ENCODE results near the gene SLC66A3.

Gene SLC66A3

GRCh38 chr2:11155381-11156035, at the start of gene SLC66A3:
Gene SLC66A3 (plus strand): TSS chr2:11155467. CDS start chr2:11155547, 80 bp downstream.
- TF ChIP-seq NFIC (IDR thresholded peaks at IDR 0.05) (no peak), EGR1 (IDR thresholded peaks at IDR 0.05) (no peak), EP300 (IDR thresholded peaks at IDR 0.05; ENCODE audit: borderline replicate concordance) (0 out of 2 replicates have a peak, but pooled peaks have one; percentile 22), MAX (IDR thresholded peaks at IDR 0.05) (0 out of 2 replicates have a peak, but pooled peaks have one; percentile 60), TCF12 (IDR thresholded peaks at IDR 0.05; ENCODE audit: low read depth) (peak; percentile 49; the same call in 1 of the 2 replicates), ZBTB7A (IDR thresholded peaks at IDR 0.05; ENCODE audit: low read depth) (0 out of 2 replicates have a peak, but pooled peaks have one; percentile 63), USF1 (IDR thresholded peaks at IDR 0.05) (peak; percentile 28; the same call in 1 of the 2 replicates), RAD21 (IDR thresholded peaks at IDR 0.05; ENCODE audit: low read depth) (no peak), TAF1 (IDR thresholded peaks at IDR 0.05; ENCODE audit: low read depth) (peak; percentile 56), YY1 (IDR thresholded peaks at IDR 0.05; ENCODE audit: low read depth) (peak; percentile 66)

GRCh38 chr2:11109002-11109401, 46.3 kb upstream of the SLC66A3 start:
- no peak for TF ChIP-seq FOXM1 (IDR thresholded peaks at IDR 0.05; ENCODE audit: borderline replicate concordance, low read depth)
- TF ChIP-seq TAF1 (IDR thresholded peaks at IDR 0.05; ENCODE audit: low read depth), result no peak
- TF ChIP-seq CREB1 (IDR thresholded peaks at IDR 0.05; ENCODE audit: low read depth), result no peak
- TF ChIP-seq RAD21 (IDR thresholded peaks at IDR 0.05; ENCODE audit: low read depth), result no peak
- TF ChIP-seq USF1 (IDR thresholded peaks at IDR 0.05), result no peak
- no peak for TF ChIP-seq MAX (IDR thresholded peaks at IDR 0.05)

GRCh38 chr2:11112870-11113428, 42.3 kb upstream of the SLC66A3 start:
- no peak for TF ChIP-seq EP300 (IDR thresholded peaks at IDR 0.05; ENCODE audit: borderline replicate concordance)

GRCh38 chr2:11117776-11118175, 37.5 kb upstream of the SLC66A3 start:
- TF ChIP-seq CEBPB (IDR thresholded peaks at IDR 0.05) (no peak), YY1 (IDR thresholded peaks at IDR 0.05; ENCODE audit: low read depth) (no peak), USF1 (IDR thresholded peaks at IDR 0.05) (no peak), TAF1 (IDR thresholded peaks at IDR 0.05; ENCODE audit: low read depth) (no peak), EGR1 (IDR thresholded peaks at IDR 0.05) (no peak), REST (IDR thresholded peaks at IDR 0.05; ENCODE audit: low read depth) (no peak), TEAD4 (IDR thresholded peaks at IDR 0.05) (no peak), EP300 (IDR thresholded peaks at IDR 0.05; ENCODE audit: borderline replicate concordance) (no peak), CREB1 (IDR thresholded peaks at IDR 0.05; ENCODE audit: low read depth) (no peak), NFIC (IDR thresholded peaks at IDR 0.05) (no peak), RAD21 (IDR thresholded peaks at IDR 0.05; ENCODE audit: low read depth) (no peak), MAX (IDR thresholded peaks at IDR 0.05) (no peak), ZBTB7A (IDR thresholded peaks at IDR 0.05; ENCODE audit: low read depth) (no peak)

GRCh38 chr2:11118761-11119160, 36.5 kb upstream of the SLC66A3 start:
- TF ChIP-seq FOXM1 (IDR thresholded peaks at IDR 0.05; ENCODE audit: borderline replicate concordance, low read depth) (no peak), CEBPB (IDR thresholded peaks at IDR 0.05) (no peak), REST (IDR thresholded peaks at IDR 0.05; ENCODE audit: low read depth) (no peak)

All from Ishikawa (cell line).